Activated T-helper 17 cell treated with anti-CD3 and anti-CD28 coated beads, Interleukin-2, amount 50 U/mL, for 72 hours (primary cell): ENCODE measurements around the gene ITPR2. TPM values are rescaled to one million over a fixed set of nuclear protein-coding genes. Genes with fewer than 3 reads are reported as not detected.
A peak's percentile ranks its signal among the peaks of the same experiment; 100 is the strongest.

Source experiments
- ATAC-seq: fragments of 150-1000 bp; cut with Tn5 transposase; replicated peaks from 2 replicates; pipeline ENCODE4 v1.10.0; 2021; ENCODE audit warnings: mild to moderate bottlenecking, moderate library complexity
- H3K27ac Mint-ChIP-seq: one replicate; pipeline ENCODE4 v1.8.0; 2022; ENCODE audit warnings: mixed read lengths
- H3K27me3 Mint-ChIP-seq: one replicate; pipeline ENCODE4 v1.8.0; 2022; ENCODE audit warnings: mixed read lengths
- H3K36me3 Mint-ChIP-seq: one replicate; pipeline ENCODE4 v1.8.0; 2022; ENCODE audit warnings: low read depth, mild to moderate bottlenecking, mixed read lengths
- H3K4me1 Mint-ChIP-seq: one replicate; pipeline ENCODE4 v1.8.0; 2022; ENCODE audit warnings: mixed read lengths
- H3K4me3 Mint-ChIP-seq: one replicate; pipeline ENCODE4 v1.8.0; 2022; ENCODE audit warnings: mild to moderate bottlenecking, mixed read lengths
- H3K9me3 Mint-ChIP-seq: one replicate; pipeline ENCODE4 v1.8.0; 2022; ENCODE audit warnings: mixed read lengths
- total RNA-seq, 2 donors: library from RNA; stranded (reverse); gene quantifications; one replicate each; pipeline ENCODE4 v1.2.3, GENCODE V29; 2022

Gene ITPR2
- total RNA-seq, 2 donors from 2014 or later: 37.1 to 48.2 TPM

DNA sequence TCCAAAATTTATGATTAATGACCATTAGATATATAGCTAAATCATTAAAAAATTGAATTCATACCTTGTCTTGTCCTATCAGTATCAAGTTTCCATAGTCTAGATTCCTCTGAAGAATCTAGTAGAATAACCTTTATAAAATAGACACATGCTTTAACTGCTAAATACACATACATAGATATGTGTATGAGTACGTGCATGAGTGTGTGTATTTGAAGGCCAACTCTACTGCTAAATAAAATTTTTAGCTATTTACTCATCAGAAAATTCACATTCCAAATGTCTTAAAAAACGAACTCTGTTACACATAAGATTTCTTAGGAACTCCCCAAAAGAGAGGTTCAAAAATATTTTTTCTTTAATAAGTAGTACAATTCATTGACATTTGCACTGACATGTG lies 404.6 kb downstream of the ITPR2 start:
- Mint-ChIP-seq H3K4me3 (no peak overlapping the region), H3K27me3 (no peaks in the 10 kb centered on the region), H3K4me1 (no peaks in the 10 kb centered on the region), H3K27ac (no peak overlapping the region), H3K9me3 (no peaks in the 10 kb centered on the region), H3K36me3 (peaks cover 43% of the 10 kb centered on the region)
- ATAC-seq: no peak

DNA sequence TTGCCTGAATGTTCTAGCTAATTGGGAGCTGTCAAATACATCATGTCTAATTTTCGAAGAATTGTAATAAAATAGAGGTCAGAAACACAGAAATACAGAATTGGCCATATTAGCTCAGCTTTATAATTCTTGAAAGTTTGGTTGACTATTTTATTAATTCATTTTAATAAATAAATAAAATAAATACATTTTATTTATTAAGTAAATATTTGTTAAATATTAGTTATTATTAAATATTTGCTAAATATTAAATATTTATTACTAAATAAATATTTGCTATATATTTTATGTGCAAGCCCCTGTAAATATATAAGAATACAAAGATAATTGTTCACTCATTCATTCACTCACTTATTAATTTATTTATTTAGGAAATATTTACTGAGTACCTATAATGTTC lies 406.3 kb downstream of the ITPR2 start:
- Mint-ChIP-seq H3K4me3 (no peak overlapping the region), H3K27me3 (no peaks in the 10 kb centered on the region)

DNA sequence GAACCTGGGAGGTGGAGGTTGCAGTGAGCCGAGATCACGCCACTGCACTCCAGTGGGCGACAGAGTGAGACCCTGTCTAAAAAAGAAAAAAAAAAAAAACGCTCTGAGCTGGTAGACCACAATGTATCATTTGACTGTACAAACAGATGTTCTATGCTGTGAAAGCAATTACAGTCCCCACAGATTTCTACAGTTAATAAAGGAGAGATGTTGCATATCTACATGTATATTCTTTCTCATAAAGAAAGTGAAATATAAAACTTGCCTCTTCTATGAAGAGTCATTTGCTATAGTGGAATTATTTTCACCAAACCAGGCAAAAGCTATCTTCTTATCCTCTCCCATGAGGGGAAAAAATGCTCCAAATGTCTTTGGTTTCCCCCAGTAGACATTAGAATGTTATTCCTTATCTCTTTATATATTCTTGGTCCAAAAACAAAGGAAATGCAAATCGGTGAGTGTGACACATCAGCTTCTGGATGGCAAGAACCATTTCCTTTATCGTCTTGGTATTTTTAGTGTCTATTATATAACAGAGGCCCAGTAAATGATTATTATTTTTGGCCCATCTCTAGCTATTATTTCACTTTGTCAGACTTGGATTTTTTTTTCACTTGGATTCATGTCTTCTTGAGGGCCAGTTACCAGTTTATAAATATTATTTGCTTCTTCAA lies 407.3 kb downstream of the ITPR2 start:
- Mint-ChIP-seq H3K4me3 (no peak overlapping the region), H3K9me3 (no peaks in the 10 kb centered on the region), H3K4me1 (no peaks in the 10 kb centered on the region), H3K27ac (no peak overlapping the region), H3K36me3 (peaks cover 39% of the 10 kb centered on the region), H3K27me3 (no peaks in the 10 kb centered on the region)
- ATAC-seq: no peak

More for the DNA sequence above, 406.3 kb downstream of the ITPR2 start:
- peaks cover 37% of the 10 kb centered on the region for H3K36me3 Mint-ChIP-seq
- no peaks in the 10 kb centered on the region for H3K9me3 Mint-ChIP-seq
- H3K4me1 Mint-ChIP-seq: no peaks in the 10 kb centered on the region
- H3K27ac Mint-ChIP-seq: no peak overlapping the region
- no peak for ATAC-seq

DNA sequence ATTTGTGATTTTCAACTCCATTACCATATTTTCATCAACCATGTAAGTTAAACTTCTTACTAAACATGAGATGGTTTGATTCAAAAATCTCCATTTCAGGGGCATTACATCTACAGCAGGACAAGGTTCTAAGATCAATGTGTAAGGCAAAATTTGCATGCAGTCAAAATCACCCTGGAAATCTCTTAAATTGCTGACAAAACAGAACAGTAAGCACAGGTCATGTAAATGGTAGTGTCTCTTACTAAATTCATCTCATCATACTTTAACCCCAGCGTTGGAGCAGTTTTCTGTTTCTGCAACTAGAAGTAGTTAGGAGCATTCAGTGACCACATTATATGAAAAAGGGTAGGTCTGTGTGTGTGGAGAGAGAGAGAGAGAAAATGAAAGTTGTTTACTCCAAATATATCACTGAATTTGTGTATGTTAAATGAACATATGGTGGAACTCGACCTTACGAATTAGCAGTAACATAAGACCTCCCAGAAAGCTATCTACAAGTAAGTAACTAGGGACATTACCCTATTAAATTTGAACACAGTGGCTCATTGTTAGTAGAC lies 410.1 kb downstream of the ITPR2 start:
- Mint-ChIP-seq H3K36me3 (peaks cover 39% of the 10 kb centered on the region), H3K4me3 (no peak overlapping the region), H3K9me3 (no peaks in the 10 kb centered on the region), H3K4me1 (no peaks in the 10 kb centered on the region), H3K27ac (no peak overlapping the region), H3K27me3 (no peaks in the 10 kb centered on the region)
- no peak for ATAC-seq

DNA sequence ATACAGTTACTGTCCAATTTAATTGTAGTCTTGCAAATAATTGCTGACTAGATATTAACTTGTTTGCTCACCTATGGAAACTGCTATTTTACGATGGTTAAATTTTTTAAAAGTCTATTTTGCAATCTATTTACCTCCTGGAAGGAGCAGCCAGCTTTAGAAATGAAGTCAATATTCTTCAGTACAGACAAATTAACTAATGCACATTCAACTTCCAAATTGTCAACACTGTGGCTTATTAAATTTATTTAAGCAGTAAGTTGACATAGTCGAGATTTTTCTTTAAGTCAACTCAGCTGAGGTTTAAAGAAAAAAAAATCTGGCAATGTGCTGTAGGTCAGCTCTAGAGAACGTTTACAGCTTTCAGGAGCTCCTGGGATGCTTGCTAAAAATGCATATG lies 416.4 kb downstream of the ITPR2 start:
- H3K27ac Mint-ChIP-seq: no peak overlapping the region
- no peaks in the 10 kb centered on the region for H3K4me1 Mint-ChIP-seq
- H3K27me3 Mint-ChIP-seq: no peaks in the 10 kb centered on the region
- H3K36me3 Mint-ChIP-seq: peaks cover 68% of the 10 kb centered on the region
- no peaks in the 10 kb centered on the region for H3K9me3 Mint-ChIP-seq
- ATAC-seq: no peak
- no peak overlapping the region for H3K4me3 Mint-ChIP-seq

DNA sequence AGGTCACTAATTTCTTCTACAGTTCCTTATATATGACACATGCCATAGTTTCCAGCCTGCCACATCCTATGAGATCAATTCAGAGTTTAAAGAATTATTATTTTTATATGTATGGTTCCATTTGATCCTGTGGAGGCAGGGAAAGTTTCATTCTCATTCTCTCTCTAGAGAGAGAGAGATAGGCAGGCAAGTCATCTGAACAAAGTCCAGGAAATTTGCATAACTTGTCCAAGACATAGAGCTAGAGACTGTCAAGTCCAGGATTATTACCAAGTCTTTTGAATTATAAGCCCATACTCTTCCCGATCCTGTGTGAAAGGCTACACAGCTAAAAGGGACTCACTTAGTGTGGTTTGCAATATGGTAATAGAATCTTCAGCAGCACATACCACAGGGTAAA lies 422.3 kb downstream of the ITPR2 start:
- Mint-ChIP-seq H3K27me3 (no peaks in the 10 kb centered on the region), H3K4me1 (no peaks in the 10 kb centered on the region), H3K36me3 (peaks cover 50% of the 10 kb centered on the region), H3K4me3 (no peak overlapping the region), H3K9me3 (no peaks in the 10 kb centered on the region), H3K27ac (no peak overlapping the region)
- ATAC-seq: no peak

DNA sequence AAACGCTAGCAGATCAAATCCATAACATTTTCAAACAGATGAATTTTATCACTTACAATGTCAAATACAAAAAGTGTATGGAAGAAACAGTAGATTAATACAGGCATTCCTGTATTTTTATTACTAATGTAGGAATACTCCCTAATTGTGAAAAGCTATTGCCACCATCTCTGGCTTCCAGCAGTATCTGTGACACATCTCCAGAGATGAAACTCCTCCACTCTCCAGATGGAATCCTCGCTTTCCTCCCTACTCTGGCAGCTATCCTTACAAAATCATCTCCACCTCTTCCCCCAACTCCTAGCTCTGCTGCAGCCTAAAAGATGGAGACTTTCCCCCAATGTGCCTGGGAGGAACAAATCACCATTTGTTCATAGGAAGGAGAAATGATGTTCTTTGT lies 426.2 kb downstream of the ITPR2 start:
- H3K4me1 Mint-ChIP-seq: no peaks in the 10 kb centered on the region
- ATAC-seq: no peak
- H3K36me3 Mint-ChIP-seq: peaks cover 16% of the 10 kb centered on the region
- H3K4me3 Mint-ChIP-seq: no peak overlapping the region
- no peak overlapping the region for H3K27ac Mint-ChIP-seq
- no peaks in the 10 kb centered on the region for H3K9me3 Mint-ChIP-seq
- no peaks in the 10 kb centered on the region for H3K27me3 Mint-ChIP-seq

DNA sequence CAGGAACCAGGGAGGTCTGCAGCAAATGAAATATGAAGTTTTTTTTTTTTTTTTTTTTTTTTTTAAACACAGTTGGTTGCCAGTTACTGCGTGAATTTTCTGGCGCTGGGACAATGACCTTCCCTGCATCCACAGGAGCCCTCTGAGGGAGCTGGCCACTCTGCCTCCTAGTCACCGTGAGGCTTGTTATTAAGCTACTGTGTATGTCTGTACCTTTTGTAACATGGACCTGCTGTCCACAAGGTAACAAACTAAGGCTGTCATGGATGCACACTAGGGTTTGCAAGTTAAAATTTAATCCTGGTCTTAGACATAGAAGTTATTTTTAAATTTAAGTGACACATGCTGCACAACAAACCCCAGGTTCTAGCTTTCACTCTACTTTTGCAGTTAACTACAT lies 426.6 kb downstream of the ITPR2 start:
- no peak for ATAC-seq
- H3K27me3 Mint-ChIP-seq: no peaks in the 10 kb centered on the region
- H3K9me3 Mint-ChIP-seq: no peaks in the 10 kb centered on the region
- H3K4me3 Mint-ChIP-seq: no peak overlapping the region
- H3K4me1 Mint-ChIP-seq: no peaks in the 10 kb centered on the region
- no peak overlapping the region for H3K27ac Mint-ChIP-seq
- H3K36me3 Mint-ChIP-seq: peaks cover 14% of the 10 kb centered on the region

DNA sequence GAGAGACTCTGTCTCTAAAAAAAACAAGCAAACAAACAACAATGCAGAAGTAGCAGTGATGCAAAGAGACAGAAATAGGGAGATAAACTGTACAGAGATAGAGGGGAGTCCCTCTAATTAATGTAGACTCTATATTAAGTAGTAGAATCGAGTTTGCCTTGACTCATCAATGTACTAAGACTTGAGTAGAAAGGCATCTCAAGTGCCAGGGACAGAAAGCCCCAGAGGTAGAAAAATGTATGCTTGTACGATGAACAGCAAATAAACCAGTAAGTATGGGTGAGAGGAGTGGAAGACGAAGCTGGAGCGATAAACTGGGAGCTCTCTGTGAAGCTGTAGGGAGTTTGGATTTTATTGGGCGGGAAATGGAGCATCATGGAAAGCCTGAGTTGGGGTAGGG lies 429.4 kb downstream of the ITPR2 start:
- Mint-ChIP-seq H3K4me3 (no peak overlapping the region), H3K27ac (no peak overlapping the region), H3K4me1 (no peaks in the 10 kb centered on the region), H3K27me3 (no peaks in the 10 kb centered on the region), H3K36me3 (no peaks in the 10 kb centered on the region), H3K9me3 (no peaks in the 10 kb centered on the region)
- ATAC-seq: no peak

DNA sequence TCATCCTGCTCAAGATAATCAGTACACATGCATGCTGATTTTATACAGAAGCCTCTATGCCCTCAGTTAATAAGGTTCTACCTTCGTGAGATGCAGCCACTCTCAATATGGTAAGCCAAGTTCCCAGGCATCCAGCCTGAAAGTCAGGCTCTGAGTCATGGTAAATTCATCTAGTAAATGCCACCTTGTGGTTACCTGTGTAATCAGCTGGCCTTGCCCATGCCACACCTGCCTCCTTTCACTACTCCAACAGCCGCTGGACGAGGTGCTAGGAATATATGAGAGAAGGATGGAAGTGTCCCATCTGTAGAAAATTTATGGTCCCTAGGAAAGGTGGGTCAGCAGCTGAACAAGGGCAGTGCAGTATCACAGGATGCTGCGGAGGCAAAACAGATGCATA lies 430.3 kb downstream of the ITPR2 start:
- Mint-ChIP-seq H3K27ac (no peak overlapping the region), H3K4me1 (no peaks in the 10 kb centered on the region), H3K9me3 (no peaks in the 10 kb centered on the region), H3K36me3 (no peaks in the 10 kb centered on the region), H3K27me3 (no peaks in the 10 kb centered on the region), H3K4me3 (no peak overlapping the region)
- ATAC-seq: peak; percentile 44

DNA sequence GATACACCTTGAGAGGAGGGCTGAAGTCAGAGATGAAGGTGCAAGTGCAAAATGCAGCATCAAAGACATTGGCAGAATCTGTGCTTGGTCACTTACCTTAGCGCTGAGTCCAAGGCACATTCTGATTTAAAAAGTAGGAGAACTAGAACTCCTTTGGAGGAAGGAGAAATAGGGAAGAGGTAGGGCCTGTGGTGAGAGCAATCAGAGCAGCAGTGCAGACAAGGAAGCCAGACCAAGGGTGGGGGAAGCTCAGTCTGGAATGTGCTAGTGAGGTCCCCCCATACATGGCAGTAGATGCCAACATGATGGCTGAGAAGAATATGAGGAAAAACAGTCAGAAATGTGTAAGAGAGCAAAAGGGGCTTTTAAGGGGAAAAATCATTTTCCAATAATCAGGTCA lies 431.1 kb downstream of the ITPR2 start:
- Mint-ChIP-seq H3K27me3 (no peaks in the 10 kb centered on the region), H3K9me3 (no peaks in the 10 kb centered on the region), H3K4me3 (no peak overlapping the region), H3K27ac (no peak overlapping the region), H3K4me1 (no peaks in the 10 kb centered on the region), H3K36me3 (no peaks in the 10 kb centered on the region)
- ATAC-seq: no peak

DNA sequence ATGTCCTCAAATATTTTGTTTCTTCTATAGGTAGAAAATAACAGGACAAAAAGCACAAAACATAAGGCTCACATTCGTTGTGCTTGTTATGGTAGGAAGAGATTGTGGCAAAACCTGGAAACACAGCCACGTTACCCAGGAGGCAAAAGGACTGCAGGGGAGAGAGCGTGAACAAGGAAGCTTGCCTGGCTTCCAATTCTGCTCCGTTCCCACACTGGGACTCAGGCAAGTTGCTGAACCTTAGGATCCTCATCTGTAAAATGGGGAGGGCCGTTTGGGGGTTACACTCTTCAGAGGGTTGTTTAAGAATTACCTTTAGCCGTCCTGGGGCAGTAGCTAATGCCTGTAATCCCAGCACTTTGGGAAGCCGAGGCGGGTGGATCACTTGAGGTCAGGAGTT lies 432.4 kb downstream of the ITPR2 start:
- no peak overlapping the region for H3K4me3 Mint-ChIP-seq
- H3K9me3 Mint-ChIP-seq: no peaks in the 10 kb centered on the region
- no peaks in the 10 kb centered on the region for H3K36me3 Mint-ChIP-seq
- no peak for ATAC-seq
- H3K4me1 Mint-ChIP-seq: no peaks in the 10 kb centered on the region
- H3K27ac Mint-ChIP-seq: no peak overlapping the region
- H3K27me3 Mint-ChIP-seq: no peaks in the 10 kb centered on the region

DNA sequence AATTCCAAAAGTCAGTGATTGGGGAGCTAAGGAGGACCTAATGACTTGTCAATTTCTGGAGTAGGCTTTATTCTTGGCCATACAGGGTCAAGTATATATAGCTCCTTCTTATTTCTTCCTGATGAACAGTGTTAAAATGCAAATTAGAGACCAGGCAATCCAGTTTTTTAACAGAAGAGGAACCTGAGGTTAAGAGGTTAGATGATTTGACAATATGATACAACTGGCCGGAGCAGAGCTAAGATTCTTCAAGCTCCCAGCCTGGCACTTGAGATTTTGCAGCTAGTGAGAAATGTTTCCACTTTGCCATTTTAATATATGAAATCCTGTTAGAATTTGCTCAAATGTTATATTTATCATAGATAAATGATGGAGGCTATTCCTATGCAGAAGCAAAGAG lies 433.6 kb downstream of the ITPR2 start:
- H3K9me3 Mint-ChIP-seq: no peaks in the 10 kb centered on the region
- H3K27ac Mint-ChIP-seq: no peak overlapping the region
- ATAC-seq: no peak
- no peak overlapping the region for H3K4me3 Mint-ChIP-seq
- no peaks in the 10 kb centered on the region for H3K27me3 Mint-ChIP-seq
- H3K4me1 Mint-ChIP-seq: no peaks in the 10 kb centered on the region
- no peaks in the 10 kb centered on the region for H3K36me3 Mint-ChIP-seq

DNA sequence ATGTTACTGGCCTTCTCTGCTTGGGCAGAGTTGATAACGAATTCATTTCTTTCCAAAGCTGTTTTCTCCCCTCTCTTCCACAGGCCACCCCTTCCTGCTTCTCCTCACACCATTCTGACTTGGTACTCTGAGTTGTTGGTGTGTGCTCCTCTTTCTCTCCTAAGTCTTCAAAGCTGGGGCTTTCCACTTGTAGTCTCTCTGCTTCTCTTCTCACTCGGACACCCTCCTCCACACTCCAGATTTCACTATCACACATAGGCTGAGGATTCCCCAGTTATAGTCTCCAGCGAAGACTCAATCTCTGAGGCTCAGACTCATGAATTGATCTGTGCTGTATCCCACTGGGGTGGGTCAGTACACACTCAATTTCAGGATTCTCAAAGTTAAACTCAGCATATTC lies 436.6 kb downstream of the ITPR2 start:
- Mint-ChIP-seq H3K4me3 (no peak overlapping the region), H3K4me1 (no peaks in the 10 kb centered on the region), H3K27me3 (no peaks in the 10 kb centered on the region), H3K27ac (no peak overlapping the region), H3K9me3 (no peaks in the 10 kb centered on the region), H3K36me3 (peaks cover 15% of the 10 kb centered on the region)
- peak; percentile 66 for ATAC-seq

DNA sequence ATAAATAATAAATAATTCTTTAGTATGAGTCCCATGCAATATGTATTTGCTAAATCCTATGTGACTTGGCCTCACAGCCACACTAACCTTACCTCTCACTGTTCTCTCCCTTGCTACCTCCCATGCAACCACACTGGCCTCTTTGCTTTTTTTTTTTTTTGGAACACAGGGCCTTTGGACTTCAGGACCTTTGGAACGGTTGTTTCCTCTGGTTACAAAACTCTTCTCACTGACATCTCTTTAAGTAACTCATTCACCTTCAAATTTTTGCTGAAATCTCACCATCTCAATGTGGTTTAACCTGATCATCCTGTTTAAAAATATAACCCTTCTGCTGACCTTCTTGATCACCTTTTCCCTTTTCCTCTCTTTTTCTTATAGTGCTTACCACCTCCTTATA lies 443.7 kb downstream of the ITPR2 start:
- no peak overlapping the region for H3K4me3 Mint-ChIP-seq
- no peaks in the 10 kb centered on the region for H3K27me3 Mint-ChIP-seq
- no peak for ATAC-seq
- no peaks in the 10 kb centered on the region for H3K4me1 Mint-ChIP-seq
- no peak overlapping the region for H3K27ac Mint-ChIP-seq
- peaks cover 77% of the 10 kb centered on the region for H3K36me3 Mint-ChIP-seq
- H3K9me3 Mint-ChIP-seq: peaks cover 8% of the 10 kb centered on the region

DNA sequence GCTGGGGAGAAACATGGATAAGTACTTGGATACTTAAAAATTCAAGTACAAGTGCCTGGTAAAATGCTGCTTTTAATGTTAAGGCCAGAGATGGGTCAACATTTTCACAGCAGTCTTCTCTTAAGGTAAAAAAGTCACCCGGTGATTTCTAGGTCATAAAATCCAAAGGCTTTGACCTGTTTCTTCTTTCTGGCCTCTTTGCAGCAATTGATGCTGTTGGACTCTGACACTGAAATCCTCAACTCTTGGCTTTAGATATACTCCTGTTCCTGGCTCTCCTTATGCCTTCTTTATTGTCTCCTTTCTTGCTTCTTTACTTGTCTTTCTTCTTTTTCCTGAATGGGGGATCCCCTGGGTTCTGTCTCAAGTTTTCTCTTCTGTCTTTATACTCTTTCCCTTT lies 448.5 kb downstream of the ITPR2 start:
- Mint-ChIP-seq H3K9me3 (peaks cover 8% of the 10 kb centered on the region), H3K4me1 (no peaks in the 10 kb centered on the region), H3K36me3 (peaks cover 75% of the 10 kb centered on the region), H3K4me3 (no peak overlapping the region), H3K27ac (no peak overlapping the region), H3K27me3 (no peaks in the 10 kb centered on the region)
- no peak for ATAC-seq
